PC-3 (cell line): Measurements from ENCODE around the gene ORAI2.

Experiments used
- EZH2 ChIP-seq: fragments of 300-600 bp; sonication (generic); IDR thresholded peaks from one replicate; pipeline ENCODE4 v1.6.1; 2017; ENCODE audit warnings: antibody characterized with exemption, mild to moderate bottlenecking, low read length; ENCODE audit not compliant: unreplicated experiment
- EZH2phosphoT487 ChIP-seq: fragments of 300-600 bp; sonication (generic); IDR thresholded peaks from 2 replicates; pipeline ENCODE4 v1.6.1; 2018; ENCODE audit warnings: mild to moderate bottlenecking, antibody characterized with exemption, low read length, borderline replicate concordance
- TF ChIP-seq, protein P1 (sequence below): fragments of 300-600 bp; sonication (generic); conservative IDR thresholded peaks from 2 replicates; pipeline ENCODE4 v1.5.1; 2017; ENCODE audit warnings: antibody characterized with exemption, low read depth, mild to moderate bottlenecking, low read length

DNA sequence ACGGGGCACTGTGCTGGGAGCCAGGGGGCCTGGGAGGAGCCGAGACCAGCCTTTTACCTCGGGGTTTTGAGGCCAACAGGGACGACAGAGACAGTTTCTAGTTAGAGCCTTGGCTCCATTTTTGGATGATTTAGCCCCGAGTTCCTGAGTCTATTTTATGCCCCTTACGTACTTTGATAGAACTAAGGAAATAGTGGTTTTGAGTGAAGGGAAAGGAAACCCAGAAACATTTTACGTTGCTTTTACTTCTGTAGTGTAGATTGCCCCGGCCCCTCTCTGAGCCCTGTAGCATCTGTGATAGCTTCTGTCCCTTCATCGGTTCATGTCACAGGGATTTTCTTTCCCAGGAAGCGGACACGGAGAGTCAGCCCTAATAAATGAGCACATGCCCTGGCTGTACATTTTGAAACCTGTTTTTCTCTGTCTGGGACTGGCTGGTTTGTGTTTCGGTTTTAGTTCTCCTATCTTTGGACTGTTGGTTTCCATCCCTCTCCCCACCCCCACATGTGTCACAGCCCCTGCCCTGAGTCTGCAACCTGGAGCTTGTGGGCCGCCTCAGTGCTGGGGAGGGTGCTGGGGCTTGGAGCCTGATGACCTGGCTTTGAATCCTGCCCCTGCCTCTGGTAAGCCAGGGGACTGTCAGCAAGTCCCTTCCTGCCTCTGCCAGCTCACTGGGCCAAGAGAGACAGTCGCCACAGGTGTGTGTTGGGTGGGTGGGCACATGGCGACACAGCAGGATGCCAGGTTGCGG, 6.9 kb upstream of the ORAI2 start:
- TF ChIP-seq, protein P1, sequence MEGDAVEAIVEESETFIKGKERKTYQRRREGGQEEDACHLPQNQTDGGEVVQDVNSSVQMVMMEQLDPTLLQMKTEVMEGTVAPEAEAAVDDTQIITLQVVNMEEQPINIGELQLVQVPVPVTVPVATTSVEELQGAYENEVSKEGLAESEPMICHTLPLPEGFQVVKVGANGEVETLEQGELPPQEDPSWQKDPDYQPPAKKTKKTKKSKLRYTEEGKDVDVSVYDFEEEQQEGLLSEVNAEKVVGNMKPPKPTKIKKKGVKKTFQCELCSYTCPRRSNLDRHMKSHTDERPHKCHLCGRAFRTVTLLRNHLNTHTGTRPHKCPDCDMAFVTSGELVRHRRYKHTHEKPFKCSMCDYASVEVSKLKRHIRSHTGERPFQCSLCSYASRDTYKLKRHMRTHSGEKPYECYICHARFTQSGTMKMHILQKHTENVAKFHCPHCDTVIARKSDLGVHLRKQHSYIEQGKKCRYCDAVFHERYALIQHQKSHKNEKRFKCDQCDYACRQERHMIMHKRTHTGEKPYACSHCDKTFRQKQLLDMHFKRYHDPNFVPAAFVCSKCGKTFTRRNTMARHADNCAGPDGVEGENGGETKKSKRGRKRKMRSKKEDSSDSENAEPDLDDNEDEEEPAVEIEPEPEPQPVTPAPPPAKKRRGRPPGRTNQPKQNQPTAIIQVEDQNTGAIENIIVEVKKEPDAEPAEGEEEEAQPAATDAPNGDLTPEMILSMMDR, result no peak
- no peak for TF ChIP-seq EZH2phosphoT487
- TF ChIP-seq EZH2, result no peak
